ENCODE results near the gene MIDN.

DNA sequence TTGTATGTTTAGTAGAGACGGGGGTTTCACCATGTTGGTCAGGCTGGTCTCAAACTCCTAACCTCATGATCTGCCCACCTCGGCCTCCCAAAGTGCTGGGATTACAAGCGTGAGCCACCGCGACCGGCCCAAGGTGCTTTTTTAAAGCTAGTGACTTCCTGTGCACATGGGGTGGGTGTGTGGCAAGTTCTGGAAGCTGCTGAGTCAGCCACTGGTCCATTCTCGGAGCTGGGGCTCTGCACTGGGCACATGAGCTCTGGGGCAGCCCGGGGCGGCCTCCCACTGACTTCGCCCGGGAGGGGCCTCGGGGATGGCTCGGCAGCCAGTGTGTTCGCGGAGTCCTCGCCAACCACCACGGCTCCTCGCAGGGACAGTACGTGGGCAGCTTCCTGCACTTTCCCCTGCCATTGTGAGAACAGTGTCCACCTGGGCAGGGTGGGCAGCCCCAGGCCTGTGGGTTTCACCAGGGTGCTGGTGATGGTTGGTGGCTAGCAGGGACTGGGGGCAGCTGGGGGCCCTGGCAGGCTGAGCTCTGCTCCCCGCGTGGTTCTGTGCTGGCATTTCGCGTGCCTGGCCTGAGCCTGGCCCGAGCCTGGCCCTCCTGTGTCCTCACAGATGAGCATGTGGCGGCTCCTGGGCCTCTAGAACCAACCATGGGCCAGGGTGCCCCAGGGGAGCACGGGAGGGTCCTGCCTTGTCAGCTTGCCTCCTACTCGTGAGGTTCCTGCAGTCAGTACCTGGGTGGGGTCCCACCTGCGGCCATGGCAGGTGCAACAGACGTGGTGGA is 22.8 kb upstream of the MIDN start:
- TF ChIP-seq, protein P1, sequence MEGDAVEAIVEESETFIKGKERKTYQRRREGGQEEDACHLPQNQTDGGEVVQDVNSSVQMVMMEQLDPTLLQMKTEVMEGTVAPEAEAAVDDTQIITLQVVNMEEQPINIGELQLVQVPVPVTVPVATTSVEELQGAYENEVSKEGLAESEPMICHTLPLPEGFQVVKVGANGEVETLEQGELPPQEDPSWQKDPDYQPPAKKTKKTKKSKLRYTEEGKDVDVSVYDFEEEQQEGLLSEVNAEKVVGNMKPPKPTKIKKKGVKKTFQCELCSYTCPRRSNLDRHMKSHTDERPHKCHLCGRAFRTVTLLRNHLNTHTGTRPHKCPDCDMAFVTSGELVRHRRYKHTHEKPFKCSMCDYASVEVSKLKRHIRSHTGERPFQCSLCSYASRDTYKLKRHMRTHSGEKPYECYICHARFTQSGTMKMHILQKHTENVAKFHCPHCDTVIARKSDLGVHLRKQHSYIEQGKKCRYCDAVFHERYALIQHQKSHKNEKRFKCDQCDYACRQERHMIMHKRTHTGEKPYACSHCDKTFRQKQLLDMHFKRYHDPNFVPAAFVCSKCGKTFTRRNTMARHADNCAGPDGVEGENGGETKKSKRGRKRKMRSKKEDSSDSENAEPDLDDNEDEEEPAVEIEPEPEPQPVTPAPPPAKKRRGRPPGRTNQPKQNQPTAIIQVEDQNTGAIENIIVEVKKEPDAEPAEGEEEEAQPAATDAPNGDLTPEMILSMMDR (tag by site-specific recombination; IDR thresholded peaks at IDR 0.05), result no peak
- no peak for TF ChIP-seq KLF10 (tag by site-specific recombination; IDR thresholded peaks at IDR 0.05)
- no peak for TF ChIP-seq ZFP37 (tag by site-specific recombination; IDR thresholded peaks at IDR 0.05)
- TF ChIP-seq ZNF239 (tag by site-specific recombination; IDR thresholded peaks at IDR 0.05), result no peak
- no peak for TF ChIP-seq TCF7L2 (IDR thresholded peaks at IDR 0.05; ENCODE audit: borderline replicate concordance, low read depth, low read length)
